Thyroid gland (tissue), 4 donors: ENCODE data around the gene HMCN2. TPM values are rescaled to one million over a fixed set of nuclear protein-coding genes. Genes with fewer than 3 reads are reported as not detected.

Source experiments
- DNase-seq, 2 donors: peaks; one replicate each; pipeline ENCODE4 v3.0.0-alpha.2; 2019
- H3K27ac ChIP-seq, 3 donors: fragments of 200-600 bp; sonication (generic); 1 replicate in 2 of 3; 2 replicates in 1 of 3; pipeline ENCODE4 v1.5.1; 2016 to 2019; ENCODE audit warnings: mild to moderate bottlenecking in 1 of 3, moderate library complexity in 1 of 3
- H3K27me3 ChIP-seq: fragments of 200-600 bp; sonication (generic); one replicate; pipeline ENCODE4 v1.5.1; 2019
- H3K36me3 ChIP-seq, 2 donors: fragments of 200-600 bp; sonication (generic); one replicate each; pipeline ENCODE4 v1.5.1; 2016 to 2019
- H3K4me1 ChIP-seq, 2 donors: fragments of 200-600 bp; sonication (generic); one replicate each; pipeline ENCODE4 v1.5.1; 2017 to 2019
- H3K4me3 ChIP-seq, 3 donors: fragments of 200-600 bp; sonication (generic); replicated peaks in 1 of 3; 1 replicate in 2 of 3; 2 replicates in 1 of 3; pipeline ENCODE4 v1.5.1; 2016; ENCODE audit warnings: mild to moderate bottlenecking in 1 of 3
- H3K9me3 ChIP-seq: fragments of 200-600 bp; sonication (generic); one replicate; pipeline ENCODE4 v1.5.1; 2017
- CTCF ChIP-seq, 6 experiments: fragments of 200-600 bp in 3 of 6; fragments of 450-650 bp in 3 of 6; sonication (generic) in 3 of 6; IDR thresholded peaks; one replicate each; pipeline ENCODE4 v1.5.1; 2016 to 2019; ENCODE audit warnings: antibody characterized with exemption in 6 of 6, mild to moderate bottlenecking in 2 of 6, inconsistent platforms in 1 of 6, moderate library complexity in 1 of 6
- POLR2A ChIP-seq, 2 donors: fragments of 450-650 bp; IDR thresholded peaks; one replicate each; pipeline ENCODE4 v1.6.1; 2017; ENCODE audit warnings: antibody characterized with exemption in 2 of 2, mild to moderate bottlenecking in 2 of 2, moderate library complexity in 1 of 2
- WGBS, 2 donors: methylation state at CpG; one replicate each; pipeline ENCODE4 v1.1.5; 2017; 5-methylcytosine and 5-hydroxymethylcytosine counted together
- intact Hi-C: fragments of 100-400 bp; cut with DNase I; formaldehyde crosslinking; loops from one replicate; pipeline ENCODE4 v1.15.1; 2023
- total RNA-seq, 4 donors: library from RNA; depleted of rRNA; stranded (reverse); fragments of >200 nt; gene quantifications; one replicate each; pipeline ENCODE4 v1.2.3, GENCODE V29; 2016

Gene HMCN2
- total RNA-seq, 4 donors from 2014 or later: 1.7 to 5.5 (median 3.5) TPM

GRCh38 chr9:130393681-130394071 lies 128.1 kb downstream of the HMCN2 start:
- 82 to 89% methylated on average over 4 to 14 of the region's 16 CpGs for WGBS, 2 donors
- intact Hi-C loops: no loop called here
- H3K27me3 ChIP-seq: no peaks in the 10 kb centered on the region
- TF ChIP-seq POLR2A (IDR thresholded peaks at IDR 0.05): no peak
- no peak for TF ChIP-seq CTCF (IDR thresholded peaks at IDR 0.05)
- DNase-seq: no peak
- no peak overlapping the region for H3K4me3 ChIP-seq
- no peak overlapping the region for H3K27ac ChIP-seq
- H3K4me1 ChIP-seq: no peaks in the 10 kb centered on the region
- no peaks in the 10 kb centered on the region for H3K9me3 ChIP-seq
- no peaks in the 10 kb centered on the region for H3K36me3 ChIP-seq

- no peak for TF ChIP-seq CTCF (IDR thresholded peaks at IDR 0.05)
- TF ChIP-seq POLR2A (IDR thresholded peaks at IDR 0.05): no peak
- intact Hi-C loops: no loop called here
- no peak for DNase-seq
- H3K36me3 ChIP-seq: no peaks in the 10 kb centered on the region
- no peaks in the 10 kb centered on the region for H3K9me3 ChIP-seq
- no peak overlapping the region for H3K27ac ChIP-seq
- no peaks in the 10 kb centered on the region for H3K4me1 ChIP-seq
- WGBS, 2 donors: 100% methylated on average over 2 of the region's 11 CpGs; no CpG with 5 or more reads in 1 of the 2 donors
- no peaks in the 10 kb centered on the region for H3K27me3 ChIP-seq
- no peak overlapping the region for H3K4me3 ChIP-seq
These were observed 128.8 kb downstream of the HMCN2 start for GRCh38 chr9:130394320-130394719.

GRCh38 chr9:130394814-130395470 lies 129.4 kb downstream of the HMCN2 start:
- no peak for DNase-seq
- no peaks in the 10 kb centered on the region for H3K9me3 ChIP-seq
- TF ChIP-seq POLR2A (IDR thresholded peaks at IDR 0.05) (no peak), CTCF (IDR thresholded peaks at IDR 0.05) (no peak)
- 95 to 98% methylated on average over 5 to 16 of the region's 23 CpGs for WGBS, 2 donors
- H3K4me3 ChIP-seq: no peak overlapping the region
- no peaks in the 10 kb centered on the region for H3K36me3 ChIP-seq
- intact Hi-C loops: no loop called here
- H3K27me3 ChIP-seq: no peaks in the 10 kb centered on the region
- H3K27ac ChIP-seq: no peak overlapping the region
- H3K4me1 ChIP-seq: no peaks in the 10 kb centered on the region

- no peak overlapping the region for H3K27ac ChIP-seq
- intact Hi-C loops: no loop called here
- no peaks in the 10 kb centered on the region for H3K27me3 ChIP-seq
- no peak for TF ChIP-seq CTCF (IDR thresholded peaks at IDR 0.05)
- no peak for TF ChIP-seq POLR2A (IDR thresholded peaks at IDR 0.05)
- no peaks in the 10 kb centered on the region for H3K36me3 ChIP-seq
- H3K4me3 ChIP-seq: no peak overlapping the region
- H3K9me3 ChIP-seq: no peaks in the 10 kb centered on the region
- DNase-seq: no peak
- 80 to 87% methylated on average over 17 to 18 of the region's 26 CpGs for WGBS, 2 donors
- no peaks in the 10 kb centered on the region for H3K4me1 ChIP-seq
These were observed 130.4 kb downstream of the HMCN2 start for GRCh38 chr9:130395810-130396435.

- intact Hi-C loops: no loop called here
- H3K4me1 ChIP-seq: no peaks in the 10 kb centered on the region
- DNase-seq: no peak
- TF ChIP-seq POLR2A (IDR thresholded peaks at IDR 0.05): no peak
- TF ChIP-seq CTCF (IDR thresholded peaks at IDR 0.05): no peak
- H3K27me3 ChIP-seq: no peaks in the 10 kb centered on the region
- no peaks in the 10 kb centered on the region for H3K36me3 ChIP-seq
- WGBS, 2 donors: 89 to 91% methylated on average over 3 to 4 of the region's 4 CpGs
- H3K4me3 ChIP-seq: no peak overlapping the region
- no peak overlapping the region for H3K27ac ChIP-seq
- no peaks in the 10 kb centered on the region for H3K9me3 ChIP-seq
These were observed 131.0 kb downstream of the HMCN2 start for GRCh38 chr9:130396581-130396980.
